MG63 (cell line): ENCODE data around the gene GNAQ. TPM values are rescaled to one million over a fixed set of nuclear protein-coding genes. Genes with fewer than 3 reads are reported as not detected.
"Not testable (repeated sequence)": the region's sequence is repeated elsewhere in the genome, so short reads cannot be mapped to it uniquely, and the experiment has no call there.

Source experiments
- DNase-seq: peaks from one replicate; pipeline ENCODE4 v3.0.0-alpha.2; 2020
- H3K27me3 ChIP-seq: fragments of 250-450 bp; sonication (Bioruptor Pico); 2 replicates; pipeline ENCODE4 v1.5.1; 2020; ENCODE audit warnings: mild to moderate bottlenecking, moderate library complexity
- H3K36me3 ChIP-seq: fragments of 250-450 bp; sonication (Bioruptor Pico); 2 replicates; pipeline ENCODE4 v1.5.1; 2020; ENCODE audit warnings: mild to moderate bottlenecking, moderate library complexity
- H3K4me3 ChIP-seq: fragments of 250-450 bp; sonication (Bioruptor Pico); 2 replicates; pipeline ENCODE4 v1.5.1; 2020; ENCODE audit warnings: mild to moderate bottlenecking, moderate library complexity
- H3K9me3 ChIP-seq: fragments of 250-450 bp; sonication (Bioruptor Pico); 2 replicates; pipeline ENCODE4 v1.5.1; 2020; ENCODE audit warnings: mild to moderate bottlenecking, moderate library complexity
- total RNA-seq: library from RNA; depleted of rRNA; stranded (reverse); fragments of >200 nt; shearing (Covaris generic); gene quantifications from 2 replicates; pipeline ENCODE4 v1.2.3, GENCODE V29; 2014; ENCODE audit warnings: low replicate concordance

GNAQ gene
- total RNA-seq, 1 experiment from 2014 or later = 20.2 TPM

DNA sequence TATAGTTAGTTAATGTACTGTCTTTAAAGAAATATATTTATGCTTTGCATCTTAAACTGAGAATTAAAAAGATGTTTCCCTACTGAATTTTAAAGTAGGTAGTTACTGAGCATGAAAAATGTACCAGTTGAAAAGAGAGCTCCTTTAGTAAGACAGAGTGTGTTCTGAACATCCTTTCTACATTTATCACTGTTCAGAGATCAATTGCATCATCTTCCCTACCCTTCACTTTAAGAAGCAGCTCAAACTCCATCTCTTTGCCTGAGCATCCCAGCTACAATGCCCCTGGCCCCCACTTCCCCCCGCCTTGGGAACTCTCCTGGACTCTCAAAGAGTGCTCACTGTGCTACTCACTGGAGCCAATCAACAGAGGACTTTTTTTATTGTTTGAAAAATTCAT is 164.7 kb downstream of the GNAQ start:
- Histone ChIP-seq H3K27me3 (no peaks in the 10 kb centered on the region), H3K36me3 (peaks cover 2% of the 10 kb centered on the region)
- DNase-seq = no peak

DNA sequence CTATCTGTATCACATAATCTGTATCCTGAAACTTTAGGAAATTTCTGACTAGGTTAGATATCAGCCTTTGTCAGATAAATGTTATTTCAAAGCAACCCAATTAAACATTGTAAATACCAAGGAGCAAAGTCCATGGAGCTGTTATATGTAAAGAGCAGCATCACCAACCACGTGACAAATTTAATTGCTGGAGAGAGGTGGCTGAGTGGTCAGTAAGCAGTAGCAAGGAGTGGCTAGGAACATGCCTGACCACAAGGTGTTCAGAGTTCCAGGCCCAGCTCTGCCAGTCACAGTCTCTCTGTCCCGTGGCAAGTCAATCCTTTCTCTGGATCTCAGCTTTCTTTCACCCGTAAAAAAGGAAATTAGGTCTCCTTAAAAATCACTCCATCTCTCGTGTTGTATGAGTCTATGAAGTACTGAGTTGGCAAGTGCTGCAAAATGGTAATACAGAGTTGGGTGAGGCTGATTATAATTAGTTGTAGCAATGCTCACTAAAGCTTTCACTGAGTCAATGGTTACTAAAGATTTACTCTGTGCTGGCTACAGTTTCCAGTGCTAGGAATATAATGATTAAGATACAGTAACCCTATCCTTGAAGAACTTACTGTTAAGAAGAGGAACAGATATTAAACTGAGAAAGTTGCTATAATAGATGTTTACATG is 166.1 kb downstream of the GNAQ start:
- DNase-seq = no peak
- H3K27me3 ChIP-seq = no peaks in the 10 kb centered on the region
- H3K9me3 ChIP-seq = no peaks in the 10 kb centered on the region
- H3K36me3 ChIP-seq = peaks cover 2% of the 10 kb centered on the region
- H3K4me3 ChIP-seq = no peak overlapping the region

More for the DNA sequence above, 164.7 kb downstream of the GNAQ start:
- Histone ChIP-seq H3K4me3 (no peak overlapping the region), H3K9me3 (no peaks in the 10 kb centered on the region)

DNA sequence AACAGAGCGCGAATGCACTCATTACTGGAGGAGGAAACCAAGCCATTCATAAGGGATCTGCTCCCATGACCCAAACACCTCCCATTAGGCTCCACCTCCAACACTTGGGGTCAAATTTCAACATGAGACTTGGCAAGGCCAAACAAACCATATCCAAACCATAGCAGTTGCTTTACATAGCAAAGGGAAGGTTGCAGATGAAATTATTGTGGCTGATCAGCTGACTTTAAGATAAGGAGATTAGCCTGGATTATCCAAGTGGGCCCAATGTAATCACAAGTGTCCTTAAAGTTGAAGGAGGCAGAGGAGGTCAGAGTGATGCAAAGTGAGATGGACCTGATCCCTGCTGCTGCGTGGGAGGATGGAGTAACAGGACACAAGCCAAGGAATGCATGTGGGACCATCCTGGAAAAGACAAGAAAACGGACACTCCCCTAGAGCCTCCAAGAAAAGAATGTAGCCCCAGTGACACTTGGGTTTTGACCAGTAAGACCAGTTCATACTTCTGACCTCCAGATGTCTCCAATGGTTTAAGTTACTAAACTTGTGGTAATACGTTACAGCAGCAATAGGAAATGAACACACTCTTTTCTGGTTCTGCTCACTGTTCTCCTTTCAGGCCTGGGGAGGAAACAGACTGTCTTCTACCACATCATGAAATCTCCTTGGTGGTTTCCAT is 167.3 kb downstream of the GNAQ start:
- Histone ChIP-seq H3K9me3 (no peaks in the 10 kb centered on the region), H3K36me3 (peaks cover 2% of the 10 kb centered on the region), H3K4me3 (no peak overlapping the region), H3K27me3 (no peaks in the 10 kb centered on the region)
- no peak for DNase-seq

DNA sequence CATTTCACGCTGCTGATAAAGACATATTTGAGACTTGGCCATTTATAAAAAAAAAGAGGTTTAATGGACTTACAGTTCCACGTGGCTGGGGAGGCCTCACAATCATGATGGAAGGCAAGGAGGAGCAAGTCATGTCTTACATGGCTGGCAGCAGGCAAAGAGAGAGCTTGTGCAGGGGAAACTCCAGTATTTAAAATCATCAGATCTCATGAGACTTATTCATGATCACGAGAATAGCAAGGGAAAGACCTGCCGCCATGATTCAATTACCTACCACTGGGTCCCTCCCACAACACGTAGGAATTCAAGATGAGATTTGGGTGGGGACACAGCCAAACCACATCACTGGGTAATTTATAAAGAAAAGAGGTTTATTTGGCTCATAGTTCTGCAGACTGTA is 168.0 kb downstream of the GNAQ start:
- H3K27me3 ChIP-seq, H3K9me3 ChIP-seq, DNase-seq, H3K36me3 ChIP-seq, H3K4me3 ChIP-seq: not testable (repeated sequence)

DNA sequence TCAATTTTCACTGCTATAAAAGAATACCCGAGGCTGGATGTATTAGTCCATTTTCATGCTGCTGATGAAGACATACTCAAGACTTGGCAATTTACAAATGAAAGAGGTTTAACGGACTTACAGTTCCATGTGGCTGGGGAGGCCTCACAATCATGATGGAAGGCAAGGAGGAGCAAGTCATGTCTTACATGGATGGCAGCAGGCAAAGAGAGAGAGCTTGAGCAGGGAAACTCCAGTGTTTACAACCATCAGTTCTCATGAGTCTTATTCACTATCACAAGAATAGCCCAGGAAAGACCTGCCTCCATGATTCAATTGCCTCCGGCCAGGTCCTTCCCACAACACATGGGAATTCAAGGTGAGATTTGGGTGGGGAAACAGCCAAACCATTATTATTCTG is 170.7 kb downstream of the GNAQ start:
- not testable (repeated sequence) for H3K36me3 ChIP-seq, H3K27me3 ChIP-seq, H3K4me3 ChIP-seq, H3K9me3 ChIP-seq, DNase-seq

DNA sequence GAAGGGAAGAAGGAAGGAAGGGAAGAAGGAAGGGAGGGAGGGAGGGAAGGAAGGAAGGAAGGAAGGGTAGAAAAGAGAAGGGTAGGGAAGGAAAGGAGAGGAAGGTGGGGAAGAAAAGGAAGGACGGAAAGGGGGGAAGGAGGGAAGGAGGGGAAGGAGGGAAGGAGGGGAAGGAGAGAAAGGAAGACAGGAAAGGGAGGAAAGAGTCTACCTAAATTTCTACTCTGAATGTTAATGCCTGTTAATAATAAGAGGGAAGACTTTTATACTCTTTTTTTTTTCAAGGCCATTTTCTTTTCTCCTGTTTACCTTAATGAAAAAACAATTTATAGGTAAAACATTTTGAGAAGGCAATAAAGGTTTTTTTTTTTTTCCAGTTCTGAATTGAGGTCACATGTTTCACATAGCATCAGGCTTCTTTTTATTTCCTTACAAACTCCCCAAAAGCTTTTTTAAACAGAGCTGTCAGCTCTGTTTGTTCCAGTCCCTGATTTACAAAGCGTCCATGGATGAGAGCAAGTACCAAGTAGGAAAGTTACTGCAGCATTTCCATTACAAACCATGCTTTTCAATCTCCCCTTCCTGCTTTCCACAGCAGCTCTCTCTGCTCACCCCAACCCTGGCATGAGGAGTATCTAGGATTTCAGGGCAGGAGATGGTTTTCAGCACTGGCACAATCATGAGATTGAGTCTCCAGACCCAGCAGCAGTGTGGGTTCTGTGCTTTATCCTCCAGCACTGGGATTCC is 173.9 kb downstream of the GNAQ start:
- Histone ChIP-seq H3K9me3 (no peaks in the 10 kb centered on the region), H3K4me3 (no peak overlapping the region), H3K27me3 (no peaks in the 10 kb centered on the region), H3K36me3 (no peaks in the 10 kb centered on the region)
- no peak for DNase-seq

DNA sequence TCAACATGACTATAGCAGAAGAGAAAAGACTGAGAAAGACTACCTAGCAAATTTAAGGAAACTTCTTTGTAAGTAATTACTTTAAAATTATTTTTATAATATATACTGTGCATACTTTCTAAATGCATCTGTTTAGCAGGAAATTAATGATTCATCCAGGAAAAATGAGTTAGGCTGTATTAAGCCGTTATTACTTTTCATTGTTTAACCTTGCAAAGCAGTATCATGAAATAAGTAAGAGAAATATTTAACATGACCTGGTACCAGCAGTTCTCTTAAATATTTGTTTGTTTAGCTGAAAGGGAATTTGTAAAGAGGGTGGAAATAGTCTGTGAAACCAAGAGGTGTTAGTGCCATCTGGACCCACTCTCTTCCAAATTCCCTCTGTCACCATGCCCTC is 175.0 kb downstream of the GNAQ start:
- Histone ChIP-seq H3K27me3 (no peaks in the 10 kb centered on the region), H3K4me3 (no peak overlapping the region), H3K36me3 (no peaks in the 10 kb centered on the region), H3K9me3 (no peaks in the 10 kb centered on the region)
- DNase-seq = no peak

DNA sequence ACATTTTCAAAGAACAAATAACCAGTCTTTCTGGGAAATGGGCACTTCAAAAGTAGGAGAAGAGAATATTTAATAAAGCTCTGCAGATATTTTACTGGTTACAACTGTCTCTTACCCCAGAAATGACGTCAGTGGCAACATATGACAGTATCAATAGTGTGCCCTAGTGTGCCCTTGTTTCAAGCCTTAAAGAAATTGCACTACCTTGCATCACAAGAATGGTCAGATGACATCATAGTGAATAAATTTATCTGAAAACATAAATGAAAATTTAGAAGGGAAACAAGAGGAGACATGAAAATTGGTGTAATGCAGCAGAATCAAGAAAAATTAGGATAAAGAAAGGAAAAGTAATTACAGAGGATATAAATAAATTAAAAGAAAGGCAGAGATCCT is 176.7 kb downstream of the GNAQ start:
- Histone ChIP-seq H3K4me3 (no peak overlapping the region), H3K9me3 (no peaks in the 10 kb centered on the region)
- DNase-seq = no peak

DNA sequence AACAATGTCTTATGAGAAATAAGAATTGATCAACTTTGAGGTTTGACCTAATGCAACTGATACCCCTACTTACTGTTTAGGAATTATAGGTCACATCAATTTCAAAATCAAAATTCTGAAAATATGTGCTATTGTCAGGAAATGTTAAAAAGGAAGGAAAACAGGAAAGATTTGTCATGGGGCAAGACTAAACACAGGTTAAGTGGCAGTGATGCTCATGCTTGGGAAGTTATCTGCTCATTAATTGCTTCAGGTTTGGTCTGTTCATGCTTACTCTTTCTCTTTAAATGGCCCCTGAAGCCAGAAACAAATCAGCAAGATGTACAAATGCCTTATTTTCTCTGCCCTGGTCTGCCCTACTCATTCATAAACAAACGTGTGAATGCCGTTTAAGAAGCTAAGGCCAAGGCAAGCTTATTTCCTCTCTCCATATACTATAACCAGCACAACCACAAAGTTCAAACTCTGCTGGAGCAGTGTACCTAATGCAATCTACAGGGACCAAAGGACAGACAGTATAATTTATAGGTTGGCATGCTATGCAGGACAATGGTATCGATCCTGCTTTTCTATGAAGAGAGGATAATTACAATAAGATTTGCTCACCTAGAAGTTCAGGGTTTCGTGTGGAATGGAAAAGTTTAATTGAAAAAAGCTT is 177.2 kb downstream of the GNAQ start:
- DNase-seq = no peak
- Histone ChIP-seq H3K27me3 (no peaks in the 10 kb centered on the region), H3K4me3 (no peak overlapping the region), H3K36me3 (no peaks in the 10 kb centered on the region), H3K9me3 (no peaks in the 10 kb centered on the region)

More for the DNA sequence above, 176.7 kb downstream of the GNAQ start:
- Histone ChIP-seq H3K27me3 (no peaks in the 10 kb centered on the region), H3K36me3 (no peaks in the 10 kb centered on the region)

DNA sequence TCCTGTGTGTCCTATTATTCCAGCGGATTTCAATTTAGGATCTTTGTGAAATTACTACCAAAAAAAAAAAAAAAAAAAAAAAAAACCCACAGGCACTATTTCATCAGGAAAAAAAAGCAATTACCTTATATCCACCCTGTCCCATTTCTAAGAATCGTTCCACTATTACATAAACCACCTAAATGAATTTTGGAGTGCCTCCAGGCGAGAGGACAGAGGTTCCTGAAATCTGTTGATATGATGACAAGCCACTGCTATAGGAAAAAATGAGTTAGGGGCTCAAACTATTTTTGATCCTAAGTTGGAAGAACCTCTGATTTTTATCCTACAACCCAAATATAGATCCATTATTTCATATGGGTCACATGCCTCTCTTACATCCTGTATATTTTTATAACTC is 177.9 kb downstream of the GNAQ start:
- Histone ChIP-seq H3K36me3 (no peaks in the 10 kb centered on the region), H3K4me3 (no peak overlapping the region), H3K9me3 (no peaks in the 10 kb centered on the region), H3K27me3 (no peaks in the 10 kb centered on the region)
- DNase-seq = no peak

DNA sequence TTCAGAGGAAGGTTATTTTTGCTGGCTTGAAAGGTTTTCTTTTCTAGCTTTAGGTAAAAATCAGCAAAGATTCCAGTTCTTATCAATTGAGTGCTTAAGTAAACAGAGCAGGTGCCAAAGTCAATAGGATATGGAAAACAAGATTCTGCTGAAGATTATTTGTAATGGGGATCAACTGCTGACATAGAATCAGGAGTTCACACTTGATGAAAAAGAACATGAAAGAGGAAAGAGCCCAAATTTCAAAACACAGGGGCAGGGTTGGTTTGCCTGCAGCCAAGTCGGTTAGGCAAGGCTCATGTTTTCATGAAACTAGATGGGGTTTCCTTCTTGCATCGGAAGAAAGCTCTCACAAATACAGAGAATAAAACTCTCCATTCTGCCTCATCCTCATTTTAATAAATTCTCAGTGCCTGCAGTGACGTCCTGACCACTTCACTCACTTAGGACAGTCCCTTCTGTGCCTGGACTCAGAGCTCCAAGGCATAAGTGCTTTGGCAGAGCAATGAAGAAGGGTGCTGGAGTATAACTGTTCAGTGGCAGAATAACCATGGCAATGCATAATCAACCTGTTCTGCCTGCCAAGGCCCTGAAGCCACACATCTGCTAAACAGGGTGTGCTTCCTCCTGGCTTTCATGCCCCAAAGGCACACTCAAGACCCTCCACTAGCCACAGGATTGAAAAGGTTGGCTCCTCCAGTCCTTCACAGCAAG is 179.6 kb downstream of the GNAQ start:
- Histone ChIP-seq H3K27me3 (no peaks in the 10 kb centered on the region), H3K36me3 (no peaks in the 10 kb centered on the region), H3K4me3 (no peak overlapping the region), H3K9me3 (no peaks in the 10 kb centered on the region)
- no peak for DNase-seq

DNA sequence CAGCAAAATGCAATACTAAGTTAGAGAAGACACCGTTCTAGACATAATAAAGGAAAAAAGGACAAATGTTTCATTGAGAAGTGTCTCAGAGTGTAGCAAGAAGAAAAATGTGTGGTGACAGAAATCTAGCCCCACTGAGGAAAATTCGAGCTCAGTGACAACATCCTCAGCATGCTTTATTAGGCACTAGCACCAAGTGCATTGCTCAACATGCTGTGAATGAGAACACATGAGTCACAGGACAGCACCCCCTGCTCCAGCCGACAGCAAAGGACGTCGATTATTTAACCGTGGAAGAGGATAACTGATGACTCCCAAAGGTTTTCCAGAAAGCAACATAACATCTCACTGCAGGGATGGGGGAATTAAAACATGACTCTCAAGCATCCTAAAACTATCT is 182.7 kb downstream of the GNAQ start:
- Histone ChIP-seq H3K27me3 (no peaks in the 10 kb centered on the region), H3K36me3 (no peaks in the 10 kb centered on the region), H3K9me3 (no peaks in the 10 kb centered on the region), H3K4me3 (no peak overlapping the region)
- peak; percentile 62 for DNase-seq

DNA sequence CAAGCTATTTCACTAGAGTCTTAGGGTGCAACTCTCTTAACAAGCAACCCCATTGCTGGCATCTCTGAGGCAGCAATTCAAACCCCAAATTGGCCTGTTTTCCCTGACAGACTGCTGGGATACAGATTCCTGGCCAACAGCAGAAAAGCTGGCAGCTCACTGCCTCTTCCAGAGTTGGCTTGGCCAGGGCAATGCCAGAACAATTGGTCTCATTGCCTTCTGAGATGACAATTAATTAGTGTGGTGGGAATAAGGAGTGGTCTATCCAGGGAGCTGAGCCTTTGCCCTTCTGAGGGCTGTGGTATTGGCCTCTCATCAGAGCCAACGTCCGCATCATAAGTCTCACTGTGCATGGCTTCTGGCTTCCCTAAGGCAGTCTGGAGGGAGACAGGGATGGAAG is 183.2 kb downstream of the GNAQ start:
- Histone ChIP-seq H3K27me3 (no peaks in the 10 kb centered on the region), H3K36me3 (no peaks in the 10 kb centered on the region), H3K4me3 (no peak overlapping the region), H3K9me3 (no peaks in the 10 kb centered on the region)
- DNase-seq = no peak

DNA sequence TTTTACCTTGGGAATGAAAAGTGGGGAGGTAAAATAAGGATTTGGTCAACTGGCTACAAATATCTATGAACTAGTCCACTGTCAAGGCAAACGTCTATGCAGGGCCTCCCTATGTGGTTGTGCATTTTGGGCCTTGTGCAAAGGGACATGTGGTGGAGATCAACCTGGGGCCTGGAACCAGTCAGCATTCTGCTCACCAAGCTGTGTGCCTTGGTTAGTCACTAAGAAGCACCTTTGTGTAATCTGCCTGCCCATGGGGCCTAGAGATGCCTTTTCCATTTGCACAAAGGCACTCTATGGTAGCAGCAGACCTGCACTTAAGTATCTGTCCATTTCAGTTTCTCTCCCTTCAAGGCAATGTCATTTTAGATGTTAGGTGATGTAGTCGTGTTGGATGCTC is 184.0 kb downstream of the GNAQ start:
- no peak overlapping the region for H3K4me3 ChIP-seq
- no peaks in the 10 kb centered on the region for H3K27me3 ChIP-seq
- DNase-seq = no peak
- no peaks in the 10 kb centered on the region for H3K9me3 ChIP-seq
- no peaks in the 10 kb centered on the region for H3K36me3 ChIP-seq

DNA sequence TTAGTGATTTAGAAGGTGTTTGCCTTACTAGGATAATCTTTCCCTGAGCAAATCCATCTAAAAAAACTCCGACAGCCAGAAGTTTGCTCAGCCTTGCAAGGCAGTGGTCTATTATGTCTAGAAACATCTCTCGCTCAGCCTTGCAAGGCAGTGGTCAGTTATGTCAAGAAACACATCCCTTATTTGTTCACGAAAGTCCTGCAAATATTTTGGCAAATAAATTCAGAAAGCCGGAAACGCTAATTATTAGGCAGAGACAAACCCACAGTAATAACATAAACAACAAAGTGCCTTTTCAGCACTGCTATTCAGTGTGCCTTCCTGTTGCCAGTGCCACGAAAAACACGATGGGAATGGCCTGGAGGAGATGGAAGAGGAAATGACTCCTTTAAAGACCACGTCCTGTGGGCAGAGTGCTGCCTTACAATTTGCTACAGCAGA is 184.5 kb downstream of the GNAQ start:
- H3K27me3 ChIP-seq = no peaks in the 10 kb centered on the region
- peak; percentile 33 for DNase-seq
- no peaks in the 10 kb centered on the region for H3K36me3 ChIP-seq
- no peaks in the 10 kb centered on the region for H3K9me3 ChIP-seq
- no peak overlapping the region for H3K4me3 ChIP-seq

DNA sequence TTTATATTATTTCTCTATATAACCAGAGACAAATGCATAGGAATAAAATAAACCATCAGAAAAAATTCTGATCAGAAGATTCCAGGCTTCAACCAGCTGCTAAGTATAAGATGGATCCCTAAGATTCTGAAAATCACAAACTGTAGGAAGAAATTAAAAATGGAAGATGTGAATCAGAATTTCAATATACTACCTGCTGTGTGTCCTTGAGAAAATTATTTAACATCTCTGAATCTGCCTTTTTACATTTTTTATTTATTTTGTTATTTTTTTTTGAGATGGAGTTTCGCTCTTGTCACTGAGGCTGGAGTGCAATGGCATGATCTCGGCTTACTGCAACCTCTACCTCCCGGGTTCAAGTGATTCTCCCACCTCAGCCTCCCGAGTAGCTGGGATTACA is 187.2 kb downstream of the GNAQ start:
- H3K27me3 ChIP-seq = no peaks in the 10 kb centered on the region
- DNase-seq = no peak
- no peak overlapping the region for H3K4me3 ChIP-seq
- no peaks in the 10 kb centered on the region for H3K36me3 ChIP-seq
- no peaks in the 10 kb centered on the region for H3K9me3 ChIP-seq

DNA sequence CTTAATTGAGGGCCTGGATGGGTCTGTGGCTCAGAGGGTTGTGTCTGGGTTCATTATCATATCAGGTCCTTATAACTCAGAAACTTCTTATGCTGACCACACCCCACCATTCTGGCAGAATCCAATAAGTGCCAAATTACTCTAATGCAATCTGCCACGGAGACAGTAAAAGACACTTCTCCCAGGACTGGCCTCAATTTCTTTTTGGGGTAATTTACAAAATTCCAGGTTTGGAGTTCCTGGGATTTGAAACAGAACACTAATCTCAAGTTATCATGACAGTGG is 187.8 kb downstream of the GNAQ start:
- H3K9me3 ChIP-seq = no peaks in the 10 kb centered on the region
- H3K4me3 ChIP-seq = no peak overlapping the region
- no peaks in the 10 kb centered on the region for H3K27me3 ChIP-seq
- no peaks in the 10 kb centered on the region for H3K36me3 ChIP-seq
- no peak for DNase-seq
